ENCODE results near the gene CORO2A. TPM values are rescaled to one million over a fixed set of nuclear protein-coding genes. Genes with fewer than 3 reads are reported as not detected.

The CORO2A gene
- total RNA-seq, 2 donors from 2014 or later: 0.66 to 1.3 TPM

DNA sequence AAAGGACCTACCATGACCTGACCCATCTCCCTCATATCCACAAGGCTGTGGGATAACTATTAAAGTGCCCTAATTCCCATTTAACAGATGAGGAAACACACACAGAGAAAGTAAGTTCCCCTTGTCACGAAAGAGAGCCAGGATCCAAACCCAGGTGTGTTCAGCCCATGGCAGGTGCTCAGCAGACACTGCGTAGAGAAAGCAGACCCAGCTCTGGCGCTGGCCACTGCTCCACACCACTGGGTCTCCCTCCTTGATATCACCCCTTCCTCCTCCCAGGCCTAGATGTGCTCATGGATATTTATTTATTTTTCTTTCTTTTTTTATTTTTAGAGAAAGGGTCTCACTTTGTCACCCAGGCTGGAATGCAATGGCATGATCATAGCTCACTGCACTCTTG is 24.0 kb upstream of the CORO2A start:
- Histone ChIP-seq H3K36me3 (replicated peaks in 1 of 2; ENCODE audit: insufficient read depth in 1 of 2, low read depth in 2 of 2) (no peaks in the 10 kb centered on the region), H3K27ac (no peak overlapping the region), H3K9me3 (no peaks in the 10 kb centered on the region), H3K27me3 (no peaks in the 10 kb centered on the region), H3K4me1 (no peaks in the 10 kb centered on the region), H3K4me3 (no peak overlapping the region)
- no peak for DNase-seq
- intact Hi-C loops (cut with DNase I): no loop called here
- no peak for TF ChIP-seq POLR2A (IDR thresholded peaks at IDR 0.05)
- TF ChIP-seq, protein P1, sequence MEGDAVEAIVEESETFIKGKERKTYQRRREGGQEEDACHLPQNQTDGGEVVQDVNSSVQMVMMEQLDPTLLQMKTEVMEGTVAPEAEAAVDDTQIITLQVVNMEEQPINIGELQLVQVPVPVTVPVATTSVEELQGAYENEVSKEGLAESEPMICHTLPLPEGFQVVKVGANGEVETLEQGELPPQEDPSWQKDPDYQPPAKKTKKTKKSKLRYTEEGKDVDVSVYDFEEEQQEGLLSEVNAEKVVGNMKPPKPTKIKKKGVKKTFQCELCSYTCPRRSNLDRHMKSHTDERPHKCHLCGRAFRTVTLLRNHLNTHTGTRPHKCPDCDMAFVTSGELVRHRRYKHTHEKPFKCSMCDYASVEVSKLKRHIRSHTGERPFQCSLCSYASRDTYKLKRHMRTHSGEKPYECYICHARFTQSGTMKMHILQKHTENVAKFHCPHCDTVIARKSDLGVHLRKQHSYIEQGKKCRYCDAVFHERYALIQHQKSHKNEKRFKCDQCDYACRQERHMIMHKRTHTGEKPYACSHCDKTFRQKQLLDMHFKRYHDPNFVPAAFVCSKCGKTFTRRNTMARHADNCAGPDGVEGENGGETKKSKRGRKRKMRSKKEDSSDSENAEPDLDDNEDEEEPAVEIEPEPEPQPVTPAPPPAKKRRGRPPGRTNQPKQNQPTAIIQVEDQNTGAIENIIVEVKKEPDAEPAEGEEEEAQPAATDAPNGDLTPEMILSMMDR (IDR thresholded peaks at IDR 0.05): no peak
- ATAC-seq: no peak
- 92 to 100% methylated on average over 3 of the region's 3 CpGs for WGBS, 2 donors

DNA sequence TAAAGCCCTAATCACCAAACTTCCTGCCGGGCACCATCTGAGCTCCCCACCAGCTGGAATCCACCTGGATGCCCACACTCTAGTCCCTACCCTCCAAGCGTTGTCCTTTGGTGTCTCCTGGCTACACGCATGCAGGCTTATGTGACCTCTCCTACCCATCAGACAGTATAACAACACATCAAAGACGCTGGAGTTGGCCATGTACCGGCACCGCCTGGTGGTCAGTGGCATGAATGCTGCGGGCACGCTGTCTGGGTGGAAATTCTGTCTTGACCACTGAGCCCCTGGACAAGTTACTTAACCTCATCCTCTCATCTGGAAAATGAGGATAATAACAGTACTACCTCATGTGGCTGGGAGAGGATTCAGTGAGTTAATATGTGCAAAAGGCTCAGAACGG is 23.4 kb upstream of the CORO2A start:
- DNase-seq (no peak), ATAC-seq (no peak)
- intact Hi-C loops (cut with DNase I): no loop called here
- Histone ChIP-seq H3K27ac (no peak overlapping the region), H3K4me3 (no peak overlapping the region), H3K36me3 (replicated peaks in 1 of 2; ENCODE audit: insufficient read depth in 1 of 2, low read depth in 2 of 2) (no peaks in the 10 kb centered on the region), H3K4me1 (no peaks in the 10 kb centered on the region), H3K27me3 (no peaks in the 10 kb centered on the region), H3K9me3 (no peaks in the 10 kb centered on the region)
- WGBS, 2 donors: 83 to 85% methylated on average over 7 to 9 of the region's 9 CpGs
- TF ChIP-seq POLR2A (IDR thresholded peaks at IDR 0.05): no peak
- TF ChIP-seq, protein P1 (IDR thresholded peaks at IDR 0.05): peak in 4 of 7 experiments; percentile 8 to 21 (median 14)

DNA sequence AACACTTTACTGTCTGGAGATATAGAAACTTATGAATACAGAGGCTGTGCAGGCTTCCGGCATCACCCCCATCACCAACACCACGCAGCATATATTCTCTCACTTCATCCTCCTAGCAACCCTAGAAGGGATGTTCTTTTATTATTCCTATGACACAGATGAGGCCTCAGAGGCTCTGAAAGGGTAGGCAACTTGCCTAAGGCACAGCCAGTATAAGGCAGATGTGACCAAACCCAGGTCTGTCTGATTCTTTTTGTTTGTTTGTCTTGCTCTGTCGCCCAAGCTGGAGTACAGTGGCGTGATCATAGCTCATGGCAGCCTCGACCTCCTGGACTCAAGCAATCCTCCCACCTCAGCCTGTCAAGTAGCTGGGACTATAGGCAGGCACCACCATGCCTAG is 22.8 kb upstream of the CORO2A start:
- Histone ChIP-seq H3K4me3 (no peak overlapping the region), H3K4me1 (no peaks in the 10 kb centered on the region), H3K27ac (no peak overlapping the region), H3K36me3 (replicated peaks in 1 of 2; ENCODE audit: insufficient read depth in 1 of 2, low read depth in 2 of 2) (no peaks in the 10 kb centered on the region), H3K9me3 (no peaks in the 10 kb centered on the region), H3K27me3 (no peaks in the 10 kb centered on the region)
- DNase-seq (no peak), ATAC-seq (no peak)
- WGBS, 2 donors: 81 to 92% methylated on average over 5 of the region's 5 CpGs
- TF ChIP-seq, protein P1 (IDR thresholded peaks at IDR 0.05): no peak
- no peak for TF ChIP-seq POLR2A (IDR thresholded peaks at IDR 0.05)
- intact Hi-C loops (cut with DNase I): no loop called here

DNA sequence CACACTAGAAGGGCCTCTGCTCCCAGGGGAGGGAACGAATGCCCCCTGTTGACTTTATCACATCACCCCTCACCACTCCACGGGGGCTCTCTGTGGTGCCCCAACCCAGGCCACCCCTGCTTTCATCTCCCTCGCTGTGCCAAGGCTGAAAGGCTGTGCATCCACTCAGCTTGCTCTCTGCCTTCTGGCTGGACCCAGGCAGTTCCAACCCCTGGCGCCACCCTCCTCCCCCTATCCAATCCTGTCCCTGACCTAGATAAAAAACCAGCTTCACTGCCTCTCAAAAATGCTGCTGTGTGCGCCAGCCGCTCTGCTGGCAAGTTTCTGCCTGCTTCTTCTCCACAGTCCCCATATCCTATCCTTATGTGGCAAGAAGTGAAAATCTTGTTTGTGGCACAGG is 22.4 kb upstream of the CORO2A start:
- H3K4me1 ChIP-seq: no peaks in the 10 kb centered on the region
- H3K27ac ChIP-seq: no peak overlapping the region

DNA sequence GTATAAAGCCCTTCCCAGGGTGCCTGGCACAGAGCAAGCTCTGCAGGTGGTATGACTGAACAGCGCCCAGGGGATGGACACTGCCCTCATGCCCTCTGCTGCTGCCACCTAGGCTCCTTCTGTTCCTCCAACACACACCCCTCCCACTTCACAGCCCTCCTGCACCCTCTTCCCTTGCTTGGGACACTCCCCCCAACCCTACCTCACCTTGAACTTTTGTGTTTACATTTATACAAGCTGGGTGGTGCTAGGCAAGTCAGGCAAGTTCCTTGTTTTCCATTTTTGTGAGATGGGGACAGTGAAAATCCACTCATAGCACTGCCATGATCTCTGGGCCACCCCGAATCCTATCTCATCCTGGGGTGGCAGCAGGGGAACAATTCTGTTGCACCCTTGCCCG is 18.8 kb upstream of the CORO2A start:
- Histone ChIP-seq H3K36me3 (replicated peaks in 1 of 2; ENCODE audit: insufficient read depth in 1 of 2, low read depth in 2 of 2) (no peaks in the 10 kb centered on the region), H3K27ac (no peak overlapping the region), H3K9me3 (no peaks in the 10 kb centered on the region), H3K27me3 (no peaks in the 10 kb centered on the region), H3K4me1 (no peaks in the 10 kb centered on the region), H3K4me3 (no peak overlapping the region)
- no peak for ATAC-seq
- intact Hi-C loops (cut with DNase I): no loop called here
- DNase-seq: no peak
- no peak for TF ChIP-seq POLR2A (IDR thresholded peaks at IDR 0.05)
- TF ChIP-seq, protein P1 (IDR thresholded peaks at IDR 0.05): no peak
- 98 to 100% methylated on average over 3 of the region's 3 CpGs for WGBS, 2 donors

More for the DNA sequence above, 22.4 kb upstream of the CORO2A start:
- TF ChIP-seq, protein P1 (IDR thresholded peaks at IDR 0.05): no peak
- no peak for TF ChIP-seq POLR2A (IDR thresholded peaks at IDR 0.05)
- 71 to 76% methylated on average over 6 of the region's 6 CpGs for WGBS, 2 donors
- Histone ChIP-seq H3K9me3 (no peaks in the 10 kb centered on the region), H3K27me3 (no peaks in the 10 kb centered on the region), H3K36me3 (replicated peaks in 1 of 2; ENCODE audit: insufficient read depth in 1 of 2, low read depth in 2 of 2) (no peaks in the 10 kb centered on the region), H3K4me3 (no peak overlapping the region)
- intact Hi-C loops (cut with DNase I): no loop called here
- no peak for DNase-seq
- ATAC-seq: no peak

All from body of pancreas (tissue), 4 donors.